ENCODE data around the gene MACROD2. TPM values are rescaled to one million over a fixed set of nuclear protein-coding genes. Genes with fewer than 3 reads are reported as not detected.

Gene MACROD2
- total RNA-seq, 4 donors from 2014 or later = 2.9 to 11.3 (median 8.0) TPM

GRCh38 chr20:16027686-16028085 lies 2032.4 kb downstream of the MACROD2 start:
- TF ChIP-seq, protein P1, sequence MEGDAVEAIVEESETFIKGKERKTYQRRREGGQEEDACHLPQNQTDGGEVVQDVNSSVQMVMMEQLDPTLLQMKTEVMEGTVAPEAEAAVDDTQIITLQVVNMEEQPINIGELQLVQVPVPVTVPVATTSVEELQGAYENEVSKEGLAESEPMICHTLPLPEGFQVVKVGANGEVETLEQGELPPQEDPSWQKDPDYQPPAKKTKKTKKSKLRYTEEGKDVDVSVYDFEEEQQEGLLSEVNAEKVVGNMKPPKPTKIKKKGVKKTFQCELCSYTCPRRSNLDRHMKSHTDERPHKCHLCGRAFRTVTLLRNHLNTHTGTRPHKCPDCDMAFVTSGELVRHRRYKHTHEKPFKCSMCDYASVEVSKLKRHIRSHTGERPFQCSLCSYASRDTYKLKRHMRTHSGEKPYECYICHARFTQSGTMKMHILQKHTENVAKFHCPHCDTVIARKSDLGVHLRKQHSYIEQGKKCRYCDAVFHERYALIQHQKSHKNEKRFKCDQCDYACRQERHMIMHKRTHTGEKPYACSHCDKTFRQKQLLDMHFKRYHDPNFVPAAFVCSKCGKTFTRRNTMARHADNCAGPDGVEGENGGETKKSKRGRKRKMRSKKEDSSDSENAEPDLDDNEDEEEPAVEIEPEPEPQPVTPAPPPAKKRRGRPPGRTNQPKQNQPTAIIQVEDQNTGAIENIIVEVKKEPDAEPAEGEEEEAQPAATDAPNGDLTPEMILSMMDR (IDR thresholded peaks at IDR 0.05; ENCODE audit: low read depth) = no peak

- TF ChIP-seq, protein P1 (IDR thresholded peaks at IDR 0.05; ENCODE audit: low read depth) = no peak
Measured at GRCh38 chr20:16028923-16029322, 2033.6 kb downstream of the MACROD2 start.

GRCh38 chr20:16030253-16030652 lies 2034.9 kb downstream of the MACROD2 start:
- TF ChIP-seq, protein P1 (IDR thresholded peaks at IDR 0.05; ENCODE audit: low read depth) = no peak

DNA sequence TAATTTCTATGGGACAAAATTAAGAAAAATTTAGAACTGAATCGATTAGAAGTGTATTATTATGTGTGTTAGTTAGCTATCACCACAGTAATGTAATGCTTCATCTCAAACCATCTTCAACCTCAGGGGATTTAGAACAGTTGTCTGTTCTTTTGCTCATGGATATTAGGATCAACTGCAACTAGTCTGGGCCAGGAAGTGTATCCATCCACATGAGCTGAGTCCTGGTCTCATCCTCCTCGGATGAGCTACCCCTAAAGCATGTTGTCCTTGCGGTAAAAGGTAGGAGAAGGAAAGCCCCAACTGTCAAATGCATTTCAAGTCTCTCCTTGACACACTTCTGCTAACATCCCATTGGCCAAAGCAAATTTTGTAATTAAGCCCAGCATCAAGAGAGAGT lies 2040.3 kb downstream of the MACROD2 start:
- TF ChIP-seq, protein P1 (IDR thresholded peaks at IDR 0.05; ENCODE audit: low read depth) = no peak

DNA sequence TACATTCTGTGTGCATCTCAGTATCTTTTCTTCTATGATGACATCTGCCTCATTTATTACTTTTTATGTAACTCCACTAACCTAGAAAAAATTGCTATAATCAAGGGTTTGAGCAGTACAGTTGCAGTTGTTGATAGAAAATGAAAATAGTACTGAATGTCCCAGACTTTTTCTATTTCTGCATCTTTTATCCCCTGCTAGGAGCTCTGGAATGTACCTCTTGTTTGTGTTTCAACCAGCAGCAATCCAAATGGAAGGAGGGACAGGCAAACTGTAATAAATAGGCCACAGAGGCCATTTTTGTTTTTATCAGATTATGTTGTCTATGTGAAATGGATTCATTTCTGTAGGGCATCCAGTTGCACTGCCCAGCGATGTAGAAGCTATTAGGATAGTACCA lies 2041.0 kb downstream of the MACROD2 start:
- TF ChIP-seq, protein P1 (IDR thresholded peaks at IDR 0.05; ENCODE audit: low read depth) = no peak

DNA sequence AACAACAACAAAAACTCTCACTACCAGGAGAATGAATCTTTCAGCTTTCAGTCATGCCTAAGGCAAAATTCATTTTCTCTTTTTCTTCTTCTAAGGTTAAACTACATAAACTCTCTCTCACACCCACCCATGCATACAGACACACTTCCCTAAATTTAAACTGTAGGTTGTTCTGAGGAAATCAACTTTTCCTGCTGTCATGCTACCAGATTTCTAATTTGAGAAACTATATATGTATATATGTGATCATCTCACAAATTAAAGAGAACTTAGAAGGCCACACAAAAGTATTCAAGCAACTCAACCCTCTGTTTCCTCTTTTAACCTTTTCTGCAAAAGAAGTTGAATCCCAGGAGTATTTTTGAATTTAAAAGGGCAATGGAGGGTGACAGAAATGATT lies 2045.4 kb downstream of the MACROD2 start:
- TF ChIP-seq, protein P1 (IDR thresholded peaks at IDR 0.05; ENCODE audit: low read depth) = no peak

GRCh38 chr20:16042731-16043130 lies 2047.4 kb downstream of the MACROD2 start:
- TF ChIP-seq, protein P1 (IDR thresholded peaks at IDR 0.05; ENCODE audit: low read depth) = no peak

Data from subcutaneous adipose tissue (tissue), 4 donors.